Naive thymus-derived CD4-positive, alpha-beta T cell (primary cell): ENCODE data around the gene ZFYVE19. TPM values are rescaled to one million over a fixed set of nuclear protein-coding genes. Genes with fewer than 3 reads are reported as not detected.
"Not testable (repeated sequence)": the region's sequence is repeated elsewhere in the genome, so short reads cannot be mapped to it uniquely, and the experiment has no call there.

Experiments
- ATAC-seq: fragments of 150-1000 bp; cut with Tn5 transposase; 2 replicates; pipeline ENCODE4 v1.10.0; 2021; ENCODE audit warnings: mild to moderate bottlenecking, moderate library complexity
- CTCF ChIA-PET: fragments of 350-600 bp; sonication (Branson Sonifier 250); formaldehyde crosslinking; loops from one replicate; lab custom pipeline; 2021; ENCODE audit warnings: antibody characterized with exemption; lab: Charles Lee
- POLR2A ChIA-PET: fragments of 350-600 bp; sonication (Branson Sonifier 250); formaldehyde crosslinking; loops from one replicate; lab custom pipeline; 2021; ENCODE audit warnings: antibody characterized with exemption, inconsistent platforms; lab: Charles Lee
- DNase-seq, 9 donors: peaks; one replicate each; pipeline versions ENCODE4 v3.0.0 to v3.0.0-alpha.2; 2020 to 2022; ENCODE audit warnings: mixed read lengths in 1 of 9
- H3K27ac ChIP-seq: one replicate; pipeline ENCODE4 v1.7.0; 2013; ENCODE audit warnings: mild to moderate bottlenecking, low read depth, low read length, moderate library complexity
- H3K27me3 ChIP-seq, 2 donors: one replicate each; pipeline ENCODE4 v1.7.0; 2013; ENCODE audit warnings: low read length in 2 of 2, mild to moderate bottlenecking in 2 of 2, moderate library complexity in 2 of 2; ENCODE audit not compliant: control insufficient read depth in 2 of 2, insufficient read depth in 2 of 2
- H3K36me3 ChIP-seq, 3 experiments: 1 replicate in 2 of 3; 2 replicates in 1 of 3; pipeline ENCODE4 v1.7.0; 2013; ENCODE audit warnings: low read length in 3 of 3, mild to moderate bottlenecking in 3 of 3, moderate library complexity in 1 of 3; ENCODE audit not compliant: insufficient read depth in 3 of 3, control insufficient read depth in 2 of 3
- H3K4me1 ChIP-seq, 2 donors: one replicate each; pipeline ENCODE4 v1.7.0; 2013; ENCODE audit warnings: low read length in 2 of 2, mild to moderate bottlenecking in 2 of 2, moderate library complexity in 1 of 2; ENCODE audit not compliant: control insufficient read depth in 2 of 2, insufficient read depth in 2 of 2
- H3K4me3 ChIP-seq: 2 replicates; pipeline ENCODE4 v1.7.0; 2013; ENCODE audit warnings: mild to moderate bottlenecking, low read length
- H3K9me3 ChIP-seq, 3 experiments: 1 replicate in 2 of 3; 2 replicates in 1 of 3; pipeline ENCODE4 v1.7.0; 2013; ENCODE audit warnings: low read length in 3 of 3; ENCODE audit not compliant: control insufficient read depth in 2 of 3
- H3K27ac Mint-ChIP-seq, 9 donors: one replicate each; pipeline ENCODE4 v1.8.0; 2020 to 2022; ENCODE audit warnings: mixed read lengths in 9 of 9, mild to moderate bottlenecking in 8 of 9, moderate library complexity in 5 of 9, inconsistent platforms in 2 of 9
- H3K27me3 Mint-ChIP-seq, 5 donors: one replicate each; pipeline ENCODE4 v1.8.0; 2021 to 2022; ENCODE audit warnings: mixed read lengths in 5 of 5, mild to moderate bottlenecking in 1 of 5
- H3K36me3 Mint-ChIP-seq, 5 donors: one replicate each; pipeline ENCODE4 v1.8.0; 2020 to 2022; ENCODE audit warnings: mixed read lengths in 5 of 5, mild to moderate bottlenecking in 3 of 5, inconsistent platforms in 1 of 5
- H3K4me1 Mint-ChIP-seq, 7 donors: one replicate each; pipeline ENCODE4 v1.8.0; 2020 to 2022; ENCODE audit warnings: mixed read lengths in 7 of 7, mild to moderate bottlenecking in 3 of 7, inconsistent platforms in 1 of 7
- H3K4me3 Mint-ChIP-seq, 10 donors: one replicate each; pipeline ENCODE4 v1.8.0; 2020 to 2022; ENCODE audit warnings: mild to moderate bottlenecking in 10 of 10, mixed read lengths in 10 of 10, moderate library complexity in 6 of 10, inconsistent platforms in 2 of 10
- H3K9me3 Mint-ChIP-seq, 11 donors: one replicate each; pipeline ENCODE4 v1.8.0; 2020 to 2022; ENCODE audit warnings: mixed read lengths in 11 of 11, mild to moderate bottlenecking in 4 of 11, inconsistent platforms in 1 of 11, moderate library complexity in 1 of 11
- intact Hi-C, 2 donors: fragments of 100-400 bp; cut with micrococcal nuclease; formaldehyde crosslinking; loops; one replicate each; pipeline ENCODE4 v1.15.1; 2023
- polyA plus RNA-seq, 2 donors: library from polyadenylated mRNA; unstranded; fragments of 300-500 nt; fragmentation: Illumina TruSeq; gene quantifications; one replicate each; pipeline ENCODE4 v1.2.3, GENCODE V29; 2021
- total RNA-seq, 6 experiments: library from RNA in 5 of 6; stranded (reverse) in 5 of 6; gene quantifications; 1 replicate in 5 of 6; 2 replicates in 1 of 6; pipeline ENCODE4 v1.2.3 and lab custom pipeline; 2021 to 2026

Gene ZFYVE19
- total and polyA plus RNA-seq, 7 experiments from 2014 or later = 15.7 to 31.9 (median 22.7) TPM

DNA sequence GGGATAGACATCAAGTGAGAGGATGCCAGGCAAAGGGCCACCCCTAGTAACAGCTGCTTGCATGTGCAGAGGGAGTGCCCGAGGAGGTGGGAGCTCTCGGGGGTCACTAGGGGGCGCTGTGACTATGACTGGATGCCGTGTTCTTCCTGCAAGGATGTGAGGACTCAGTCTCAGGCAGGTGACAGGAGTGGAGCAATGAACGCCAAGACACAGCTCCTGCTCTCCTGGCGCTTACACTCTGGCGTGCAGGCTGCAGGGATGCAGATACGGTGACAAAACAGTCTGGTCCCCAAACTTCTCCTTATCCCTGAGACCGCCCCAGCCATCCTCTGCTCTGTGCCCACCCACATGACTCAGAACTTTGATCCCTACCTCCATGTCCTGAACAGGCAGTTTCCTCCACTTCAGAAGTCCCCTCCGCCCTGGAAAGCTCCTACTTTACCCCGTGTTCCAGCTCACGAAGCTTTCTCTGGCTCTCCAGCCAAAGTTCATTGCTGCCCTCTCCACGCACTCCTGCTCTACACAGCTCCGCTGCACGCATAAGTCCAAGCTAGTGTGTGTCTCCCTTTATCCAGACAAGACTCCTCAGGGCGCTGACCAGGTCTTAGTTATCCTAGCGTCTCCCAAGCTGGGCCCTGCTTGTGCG, 52.4 kb downstream of the ZFYVE19 start:
- Histone ChIP-seq H3K27ac (no peak overlapping the region), H3K27me3 (no peaks in the 10 kb centered on the region), H3K36me3 (no peaks in the 10 kb centered on the region), H3K4me3 (no peak overlapping the region), H3K4me1 (no peaks in the 10 kb centered on the region), H3K9me3 (no peaks in the 10 kb centered on the region)
- peak; percentile 80 for ATAC-seq
- peaks cover 0 to 3% (median 0%) of the 10 kb centered on the region in 5 donors for H3K36me3 Mint-ChIP-seq
- ChIA-PET CTCF (interaction anchor here (0.6 to 6.0 kb wide), 14 partner anchors 9 to 326 kb away, joined by 3 to 101 read pairs (median 6); partner anchors contain the start of genes RHOV and VPS18), POLR2A (interaction anchor here (1.2 to 3.6 kb wide), 2 partner anchors 33 to 35 kb away, joined by 6 to 29 read pairs; partner anchors contain the start of gene VPS18)
- intact Hi-C loops = no loop called here
- peak; percentile 60 to 84 (median 76) for DNase-seq
- no peak overlapping the region for H3K27ac Mint-ChIP-seq
- H3K27me3 Mint-ChIP-seq = peaks cover 0 to 5% (median 0%) of the 10 kb centered on the region in 5 donors
- H3K4me1 Mint-ChIP-seq = peaks cover 0 to 18% (median 13%) of the 10 kb centered on the region in 7 donors
- H3K9me3 Mint-ChIP-seq = no peaks in the 10 kb centered on the region
- peak overlapping the region in 2 of 10 donors; percentile 7 to 31 for H3K4me3 Mint-ChIP-seq

DNA sequence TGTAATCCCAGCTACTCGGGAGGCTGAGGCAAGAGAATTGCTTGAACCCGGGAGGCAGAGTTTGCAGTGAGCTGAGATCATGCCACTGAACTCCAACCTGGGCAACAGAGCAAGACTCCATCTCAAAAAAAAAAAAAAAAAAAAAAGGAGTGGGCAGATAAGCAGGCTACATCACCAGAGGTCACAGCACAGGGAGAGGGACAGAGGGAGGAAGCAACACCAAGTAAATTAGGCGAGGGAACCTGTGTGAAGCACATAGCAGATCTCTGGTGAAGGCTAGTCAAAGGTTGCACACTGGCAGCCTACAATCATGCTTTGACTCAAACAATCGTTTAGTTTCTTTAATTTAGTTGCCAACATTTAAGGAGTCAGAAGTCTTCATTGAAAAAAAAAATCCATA, 54.3 kb downstream of the ZFYVE19 start:
- H3K4me3 Mint-ChIP-seq, H3K27ac ChIP-seq, H3K4me3 ChIP-seq, DNase-seq, H3K36me3 ChIP-seq, H3K27me3 ChIP-seq, H3K9me3 Mint-ChIP-seq, ATAC-seq, H3K4me1 ChIP-seq, H3K9me3 ChIP-seq, intact Hi-C loops, H3K36me3 Mint-ChIP-seq, H3K27me3 Mint-ChIP-seq: not testable (repeated sequence)
- CTCF ChIA-PET = interaction anchor here (0.8 to 4.7 kb wide), 2 partner anchors 16 to 324 kb away, joined by 4 to 42 read pairs; no protein-coding TSS in a partner anchor
- POLR2A ChIA-PET = interaction anchor here (0.6 to 0.7 kb wide), 2 partner anchors 35 to 51 kb away, joined by 3 to 4 read pairs; no protein-coding TSS in a partner anchor
- peak overlapping the region in 1 of 9 donors; percentile 67 for H3K27ac Mint-ChIP-seq
- peaks cover 0 to 18% (median 13%) of the 10 kb centered on the region in 7 donors for H3K4me1 Mint-ChIP-seq

DNA sequence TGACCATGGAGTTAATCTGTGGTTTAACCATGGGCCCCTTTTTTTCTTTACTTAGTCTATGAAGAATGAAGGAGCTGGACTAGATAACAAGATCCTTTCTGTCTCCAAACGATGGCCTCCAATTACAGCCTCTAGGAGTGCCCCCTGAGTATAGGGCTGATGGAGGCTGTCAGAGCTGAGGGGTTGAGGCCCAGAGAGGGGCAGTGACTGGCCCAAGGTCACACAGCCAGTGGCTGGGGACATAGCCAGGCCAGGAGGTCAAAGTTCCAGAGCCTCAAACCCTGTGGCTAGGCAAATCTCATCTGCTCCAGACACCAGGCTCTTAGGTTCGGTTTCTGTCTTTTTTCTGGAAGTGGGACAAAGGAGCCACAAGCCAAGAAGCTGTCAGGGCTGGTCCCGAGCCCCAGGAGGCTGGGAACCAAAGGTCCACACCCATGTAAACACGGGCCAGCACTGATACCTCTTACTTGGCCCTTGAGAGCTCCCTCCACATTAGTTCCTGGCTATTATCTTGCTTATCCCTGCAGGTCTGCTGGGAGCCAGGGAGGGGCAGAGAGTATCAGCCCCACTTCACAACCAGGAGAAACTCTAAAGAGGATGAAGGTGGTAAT, 56.9 kb downstream of the ZFYVE19 start:
- H3K9me3 Mint-ChIP-seq = no peaks in the 10 kb centered on the region
- H3K9me3 ChIP-seq = no peaks in the 10 kb centered on the region
- peaks cover 0 to 5% (median 0%) of the 10 kb centered on the region in 5 donors for H3K27me3 Mint-ChIP-seq
- H3K27ac Mint-ChIP-seq = peak overlapping the region in 1 of 9 donors; percentile 28
- H3K36me3 Mint-ChIP-seq = no peaks in the 10 kb centered on the region
- H3K36me3 ChIP-seq = no peaks in the 10 kb centered on the region
- ATAC-seq (no peak), DNase-seq (no peak)
- intact Hi-C loops = no loop called here
- no peak overlapping the region for H3K27ac ChIP-seq
- no peaks in the 10 kb centered on the region for H3K27me3 ChIP-seq
- H3K4me1 ChIP-seq = no peaks in the 10 kb centered on the region
- CTCF ChIA-PET = interaction anchor here (1.3 kb wide), 1 partner anchor 30 kb away, joined by 4 read pairs; the partner anchor contains the start of gene VPS18
- H3K4me3 ChIP-seq = no peak overlapping the region
- POLR2A ChIA-PET = interaction anchor here (0.7 kb wide), 1 partner anchor 24 kb away, joined by 3 read pairs; no protein-coding TSS in a partner anchor
- H3K4me1 Mint-ChIP-seq = peaks cover 0 to 10% (median 8%) of the 10 kb centered on the region in 7 donors
- no peak overlapping the region for H3K4me3 Mint-ChIP-seq

Other genes starting within 250 kb of the ZFYVE19 start
- gene CCDC32, start 242.0 kb upstream of the ZFYVE19 start, total RNA-seq = 10 to 100 TPM; 22.4 to 37.3 (median 33.3) TPM
- gene CCDC32, start 242.0 kb upstream of the ZFYVE19 start, polyA plus RNA-seq = 10 to 100 TPM; 37.5 to 44.8 TPM
- 10 to 100 TPM; 10.6 to 19.0 (median 15.5) TPM for gene RPUSD2, start 237.8 kb upstream of the ZFYVE19 start, total RNA-seq
- 10 to 100 TPM; 19.3 to 25.9 TPM for gene RPUSD2, start 237.8 kb upstream of the ZFYVE19 start, polyA plus RNA-seq
- 10 to 100 TPM in 1 of 5 experiments, 1 to 10 TPM in 2, under 1 TPM in 2; 0.16 to 41.5 (median 1.7) TPM for gene KNL1, start 212.8 kb upstream of the ZFYVE19 start, total RNA-seq
- under 1 TPM; 0.08 to 0.99 TPM for gene KNL1, start 212.8 kb upstream of the ZFYVE19 start, polyA plus RNA-seq
- 10 to 100 TPM in 1 of 5 experiments, 1 to 10 TPM in 2, under 1 TPM in 2; 0.51 to 51.5 (median 1.4) TPM for gene RAD51, start 111.9 kb upstream of the ZFYVE19 start, total RNA-seq
- gene RAD51, start 111.9 kb upstream of the ZFYVE19 start, polyA plus RNA-seq = under 1 TPM; 0.34 to 0.39 TPM
- 10 to 100 TPM; 19.5 to 44.0 (median 31.9) TPM for gene RMDN3, start 51.8 kb upstream of the ZFYVE19 start, total RNA-seq
- gene RMDN3, start 51.8 kb upstream of the ZFYVE19 start, polyA plus RNA-seq = 10 to 100 TPM; 15.7 to 20.2 TPM
- 10 to 100 TPM; 14.5 to 38.3 (median 18.1) TPM for gene GCHFR, start 43.0 kb upstream of the ZFYVE19 start, total RNA-seq
- 10 to 100 TPM; 65.7 to 83.2 TPM for gene GCHFR, start 43.0 kb upstream of the ZFYVE19 start, polyA plus RNA-seq
- gene C15orf62, start 37.1 kb upstream of the ZFYVE19 start, total RNA-seq = 1 to 10 TPM in 3 of 5 experiments, under 1 TPM in 2; 0.73 to 2.8 (median 1.3) TPM
- gene C15orf62, start 37.1 kb upstream of the ZFYVE19 start, polyA plus RNA-seq = under 1 TPM; 0.35 to 0.67 TPM
- 10 to 100 TPM; 28.8 to 50.9 (median 36.7) TPM for gene DNAJC17, start 384 bp downstream of the ZFYVE19 start, total RNA-seq
- 10 to 100 TPM; 31.0 to 35.5 TPM for gene DNAJC17, start 384 bp downstream of the ZFYVE19 start, polyA plus RNA-seq
- not detected for gene PPP1R14D, start 21.6 kb downstream of the ZFYVE19 start, total RNA-seq
- not detected for gene PPP1R14D, start 21.6 kb downstream of the ZFYVE19 start, polyA plus RNA-seq
- 1 to 10 TPM in 4 of 5 experiments, under 1 TPM in 1; 1.00 to 8.9 (median 3.6) TPM for gene SPINT1, start 37.0 kb downstream of the ZFYVE19 start, total RNA-seq
- gene SPINT1, start 37.0 kb downstream of the ZFYVE19 start, polyA plus RNA-seq = 1 to 10 TPM; 2.0 to 4.2 TPM
- under 1 TPM in 1 of 5 experiments, not detected in 4; 0.39 TPM for gene RHOV, start 67.1 kb downstream of the ZFYVE19 start, total RNA-seq
- gene RHOV, start 67.1 kb downstream of the ZFYVE19 start, polyA plus RNA-seq = not detected
- gene VPS18, start 87.4 kb downstream of the ZFYVE19 start, total RNA-seq = 10 to 100 TPM; 19.9 to 22.3 (median 20.5) TPM
- 10 to 100 TPM; 15.9 to 25.8 TPM for gene VPS18, start 87.4 kb downstream of the ZFYVE19 start, polyA plus RNA-seq
- gene DLL4, start 122.3 kb downstream of the ZFYVE19 start, total RNA-seq = not detected
- gene DLL4, start 122.3 kb downstream of the ZFYVE19 start, polyA plus RNA-seq = not detected
- 1 to 10 TPM in 3 of 5 experiments, under 1 TPM in 2; 0.24 to 5.7 (median 1.1) TPM for gene CHAC1, start 146.4 kb downstream of the ZFYVE19 start, total RNA-seq
- under 1 TPM in 1 of 2 donors, not detected in 1; 0.39 TPM for gene CHAC1, start 146.4 kb downstream of the ZFYVE19 start, polyA plus RNA-seq